H9 (cell line): ENCODE measurements around the gene DNAJC11. TPM values are rescaled to one million over a fixed set of nuclear protein-coding genes. Genes with fewer than 3 reads are reported as not detected.

Experiments used
- DNase-seq: peaks from one replicate; pipeline ENCODE4 v3.0.0-alpha.2; 2017
- H2AFZ ChIP-seq: one replicate; pipeline ENCODE4 v1.6.1; 2013; ENCODE audit warnings: mild to moderate bottlenecking, low read length, control low read depth, moderate library complexity
- H2AK5ac ChIP-seq: 2 replicates; pipeline ENCODE4 v1.6.1; 2013; ENCODE audit warnings: low read length, control low read depth, mixed read lengths; ENCODE audit not compliant: insufficient read length
- H2BK120ac ChIP-seq: one replicate; pipeline ENCODE4 v1.6.1; 2013; ENCODE audit warnings: low read depth, mild to moderate bottlenecking, low read length, control low read depth, inconsistent platforms; ENCODE audit not compliant: poor library complexity, severe bottlenecking
- H2BK12ac ChIP-seq: 2 replicates; pipeline ENCODE4 v1.6.1; 2013; ENCODE audit warnings: low read length, control low read depth, mixed read lengths, low read depth; ENCODE audit not compliant: insufficient read length
- H2BK15ac ChIP-seq: 2 replicates; pipeline ENCODE4 v1.6.1; 2013; ENCODE audit warnings: low read depth, low read length, control low read depth
- H2BK20ac ChIP-seq: one replicate; pipeline ENCODE4 v1.6.1; 2013; ENCODE audit warnings: low read depth, mild to moderate bottlenecking, low read length, control low read depth, inconsistent platforms; ENCODE audit not compliant: poor library complexity, severe bottlenecking
- H2BK5ac ChIP-seq: 2 replicates; pipeline ENCODE4 v1.6.1; 2013; ENCODE audit warnings: low read length, control low read depth, mixed read lengths; ENCODE audit not compliant: insufficient read length
- H3K14ac ChIP-seq: 2 replicates; pipeline ENCODE4 v1.6.1; 2013; ENCODE audit warnings: low read length, control low read depth; ENCODE audit not compliant: insufficient read depth
- H3K18ac ChIP-seq: 2 replicates; pipeline ENCODE4 v1.6.1; 2013; ENCODE audit warnings: low read depth, mild to moderate bottlenecking, mixed read lengths, low read length, control low read depth; ENCODE audit not compliant: insufficient read length
- H3K23ac ChIP-seq: 2 replicates; pipeline ENCODE4 v1.6.1; 2013; ENCODE audit warnings: low read length, control low read depth, mixed read lengths, low read depth; ENCODE audit not compliant: insufficient read length
- H3K23me2 ChIP-seq: 2 replicates; pipeline ENCODE4 v1.6.1; 2013; ENCODE audit warnings: low read depth, mild to moderate bottlenecking, mixed read lengths, low read length, control low read depth; ENCODE audit not compliant: insufficient read length, poor library complexity, severe bottlenecking
- H3K27ac ChIP-seq: 2 replicates; pipeline ENCODE4 v1.5.1; 2013; ENCODE audit warnings: low read length, control low read depth, mixed read lengths, low read depth; ENCODE audit not compliant: insufficient read length
- H3K27me3 ChIP-seq: 2 replicates; pipeline ENCODE4 v1.6.1; 2013; ENCODE audit warnings: low read length, control low read depth, inconsistent platforms; ENCODE audit not compliant: insufficient read depth
- H3K4ac ChIP-seq: 2 replicates; pipeline ENCODE4 v1.6.1; 2013; ENCODE audit warnings: low read depth, mild to moderate bottlenecking, control low read depth, inconsistent platforms, low read length, moderate library complexity
- H3K4me1 ChIP-seq: 2 replicates; pipeline ENCODE4 v1.6.1; 2013; ENCODE audit warnings: low read length, control low read depth, inconsistent platforms; ENCODE audit not compliant: insufficient read depth
- H3K4me2 ChIP-seq: 2 replicates; pipeline ENCODE4 v1.6.1; 2013; ENCODE audit warnings: low read length, control low read depth, mixed read lengths; ENCODE audit not compliant: insufficient read length, insufficient read depth
- H3K56ac ChIP-seq: 2 replicates; pipeline ENCODE4 v1.6.1; 2013; ENCODE audit warnings: low read depth, mild to moderate bottlenecking, mixed read lengths, low read length, control low read depth; ENCODE audit not compliant: insufficient read length
- H3K79me1 ChIP-seq: 2 replicates; pipeline ENCODE4 v1.6.1; 2013; ENCODE audit warnings: low read depth, mild to moderate bottlenecking, moderate library complexity, low read length, control low read depth, inconsistent platforms; ENCODE audit not compliant: insufficient read depth, poor library complexity, severe bottlenecking
- H3K79me2 ChIP-seq: 2 replicates; pipeline ENCODE4 v1.6.1; 2013; ENCODE audit warnings: low read length, control low read depth, inconsistent platforms; ENCODE audit not compliant: insufficient read depth
- H3K9ac ChIP-seq: 2 replicates; pipeline ENCODE4 v1.6.1; 2013; ENCODE audit warnings: low read length, control low read depth, mixed read lengths; ENCODE audit not compliant: insufficient read length; ENCODE audit errors: extremely low read depth
- H3K9me3 ChIP-seq: one replicate; pipeline ENCODE4 v1.6.1; 2013; ENCODE audit warnings: low read depth, low read length, inconsistent platforms; ENCODE audit not compliant: control insufficient read depth
- H3T11ph ChIP-seq: one replicate; pipeline ENCODE4 v1.6.1; 2013; ENCODE audit warnings: mild to moderate bottlenecking, low read length, control low read depth, inconsistent platforms
- H4K20me1 ChIP-seq: one replicate; pipeline ENCODE4 v1.6.1; 2013; ENCODE audit not compliant: control insufficient read depth, insufficient read length, insufficient read depth
- H4K5ac ChIP-seq: 2 replicates; pipeline ENCODE4 v1.6.1; 2013; ENCODE audit warnings: low read depth, mild to moderate bottlenecking, mixed read lengths, low read length, control low read depth; ENCODE audit not compliant: insufficient read length
- H4K8ac ChIP-seq: replicated peaks from 2 replicates; pipeline ENCODE4 v1.6.1; 2013; ENCODE audit warnings: low read length, control low read depth, mixed read lengths, low read depth; ENCODE audit not compliant: insufficient read length
- H4K91ac ChIP-seq: 2 replicates; pipeline ENCODE4 v1.6.1; 2013; ENCODE audit warnings: low read depth, mild to moderate bottlenecking, moderate library complexity, mixed read lengths, low read length, control low read depth; ENCODE audit not compliant: insufficient read length
- H3K27ac Mint-ChIP-seq, 3 experiments: 2 replicates in 2 of 3; 3 replicates in 1 of 3; pipeline ENCODE4 v1.8.0; 2020 to 2021; ENCODE audit warnings: mixed read lengths in 3 of 3, mild to moderate bottlenecking in 1 of 3, moderate library complexity in 1 of 3
- H3K27me3 Mint-ChIP-seq: 2 replicates; pipeline ENCODE4 v1.8.0; 2021; ENCODE audit warnings: low read depth, mild to moderate bottlenecking, moderate library complexity, mixed read lengths
- H3K36me3 Mint-ChIP-seq, 3 experiments: 2 replicates in 2 of 3; 3 replicates in 1 of 3; pipeline ENCODE4 v1.8.0; 2020 to 2021; ENCODE audit warnings: low read depth in 3 of 3, mixed read lengths in 3 of 3; ENCODE audit not compliant: insufficient read depth in 1 of 3
- H3K4me1 Mint-ChIP-seq, 2 experiments: 2 replicates each; pipeline ENCODE4 v1.8.0; 2020; ENCODE audit warnings: mixed read lengths in 2 of 2
- H3K4me3 Mint-ChIP-seq, 2 experiments: 2 replicates in 1 of 2; 3 replicates in 1 of 2; pipeline ENCODE4 v1.8.0; 2020 to 2021; ENCODE audit warnings: mild to moderate bottlenecking in 2 of 2, mixed read lengths in 2 of 2, moderate library complexity in 1 of 2
- H3K9me3 Mint-ChIP-seq, 2 experiments: 2 replicates in 1 of 2; 3 replicates in 1 of 2; pipeline ENCODE4 v1.8.0; 2020; ENCODE audit warnings: mild to moderate bottlenecking in 2 of 2, mixed read lengths in 2 of 2, moderate library complexity in 1 of 2
- CTCF ChIP-seq: fragments of 200-600 bp; sonication (generic); conservative IDR thresholded peaks from 3 replicates; pipeline ENCODE4 v1.8.0; 2021; ENCODE audit warnings: antibody characterized with exemption, mild to moderate bottlenecking
- WGBS: extraction: QIAGEN DNeasy Blood & Tissue Kit; methylation state at CpG from one replicate; pipeline ENCODE4 v1.1.7; 2013; ENCODE audit warnings: missing lambda C conversion rate, low lambda C conversion rate, mixed read lengths; ENCODE audit not compliant: insufficient read length; ENCODE audit errors: extremely low coverage; 5-methylcytosine and 5-hydroxymethylcytosine counted together
- total RNA-seq: library from RNA; stranded (reverse); gene quantifications from 2 replicates; pipeline ENCODE4 v1.2.1, GENCODE V29; 2021

The DNAJC11 gene
- total RNA-seq, 1 experiment from 2014 or later, result 88.5 TPM

GRCh38 chr1:6614929-6615785 is 86.5 kb downstream of the DNAJC11 start:
- DNase-seq, result no peak

More at GRCh38 chr1:6614929-6615785, 86.5 kb downstream of the DNAJC11 start:
- Mint-ChIP-seq H3K4me1 (peaks cover 13 to 15% of the 10 kb centered on the region in 2 experiments), H3K36me3 (peaks cover 13 to 41% (median 32%) of the 10 kb centered on the region in 3 experiments; a peak in 6 of 7 replicates), H3K9me3 (no peaks in the 10 kb centered on the region), H3K27me3 (peaks cover 14% of the 10 kb centered on the region), H3K4me3 (peak overlapping the region; percentile 75 to 83), H3K27ac (peak overlapping the region in 2 of 3 experiments; percentile 37 to 55; a peak in 2 of 7 replicates)
- Histone ChIP-seq H4K91ac (no peak overlapping the region), H3K14ac (peak overlapping the region; percentile 89; the same call in 1 of the 2 replicates), H3K79me1 (peaks cover 9% of the 10 kb centered on the region), H2AK5ac (no peak overlapping the region), H3K56ac (no peak overlapping the region), H4K5ac (no peak overlapping the region), H3K9me3 (no peaks in the 10 kb centered on the region), H3K9ac (peak overlapping the region; percentile 33), H2BK12ac (no peak overlapping the region), H2AFZ (no peak overlapping the region), H3K27ac (no peak overlapping the region), H3K23me2 (peaks cover 17% of the 10 kb centered on the region), H3K79me2 (peaks cover 15% of the 10 kb centered on the region; the same call in 1 of the 2 replicates), H3K27me3 (no peaks in the 10 kb centered on the region), H4K20me1 (no peaks in the 10 kb centered on the region), H4K8ac (no peak overlapping the region), H2BK5ac (no peak overlapping the region), H2BK15ac (no peak overlapping the region), H3T11ph (no peak overlapping the region), H3K4me2 (peak overlapping the region; percentile 78), H3K4ac (no peak overlapping the region), H3K4me1 (no peaks in the 10 kb centered on the region), H2BK120ac (no peak overlapping the region), H3K18ac (no peak overlapping the region), H3K23ac (no peak overlapping the region), H2BK20ac (no peak overlapping the region)
- WGBS, result no CpG with 5 or more reads among the region's 82 CpGs
- no peak for TF ChIP-seq CTCF
